Ascending aorta (tissue), 2 donors: ENCODE results near the gene PDCD7. TPM values are rescaled to one million over a fixed set of nuclear protein-coding genes. Genes with fewer than 3 reads are reported as not detected.

ENCODE experiments used
- DNase-seq, 2 donors: peaks; one replicate each; pipeline ENCODE4 v3.0.0-alpha.2; 2019; ENCODE audit warnings: low spot score in 2 of 2
- H3K27ac ChIP-seq, 2 donors: fragments of 200-600 bp; sonication (generic); one replicate each; pipeline ENCODE4 v1.5.1; 2016 to 2017; ENCODE audit warnings: mild to moderate bottlenecking in 1 of 2
- H3K27me3 ChIP-seq: fragments of 200-600 bp; sonication (generic); one replicate; pipeline ENCODE4 v1.5.1; 2017
- H3K36me3 ChIP-seq, 2 donors: fragments of 200-600 bp; sonication (generic); one replicate each; pipeline ENCODE4 v1.5.1; 2016
- H3K4me1 ChIP-seq, 2 donors: fragments of 200-600 bp; sonication (generic); one replicate each; pipeline ENCODE4 v1.5.1; 2016 to 2017; ENCODE audit warnings: mild to moderate bottlenecking in 1 of 2
- H3K4me3 ChIP-seq, 2 donors: fragments of 200-600 bp; sonication (generic); one replicate each; pipeline ENCODE4 v1.5.1; 2016 to 2017; ENCODE audit warnings: mild to moderate bottlenecking in 1 of 2
- H3K9me3 ChIP-seq, 2 donors: fragments of 200-600 bp; sonication (generic); one replicate each; pipeline ENCODE4 v1.5.1; 2016
- CTCF ChIP-seq, 3 experiments: fragments of 200-600 bp in 2 of 3; fragments of 450-650 bp in 1 of 3; sonication (generic) in 2 of 3; IDR thresholded peaks; one replicate each; pipeline ENCODE4 v1.5.1; 2016 to 2019; ENCODE audit warnings: antibody characterized with exemption in 3 of 3, mild to moderate bottlenecking in 1 of 3, moderate library complexity in 1 of 3
- intact Hi-C: fragments of 100-400 bp; cut with DNase I; formaldehyde crosslinking; loops from one replicate; pipeline ENCODE4 v1.15.1; 2023
- total RNA-seq: library from RNA; depleted of rRNA; stranded (reverse); fragments of >200 nt; gene quantifications from one replicate; pipeline ENCODE4 v1.1.0, GENCODE V29; 2016

PDCD7 gene
- total RNA-seq, 1 donor from 2014 or later, result 9.2 TPM

- DNase-seq, result no peak
- H3K4me1 ChIP-seq, result peaks cover 55 to 84% of the 10 kb centered on the region in 2 donors
- TF ChIP-seq CTCF (IDR thresholded peaks at IDR 0.05), result no peak
- H3K36me3 ChIP-seq, result no peaks in the 10 kb centered on the region
- intact Hi-C loops, result no loop called here
- peak overlapping the region; percentile 96 to 98 for H3K27ac ChIP-seq
- no peaks in the 10 kb centered on the region for H3K9me3 ChIP-seq
- no peak overlapping the region for H3K4me3 ChIP-seq
- no peaks in the 10 kb centered on the region for H3K27me3 ChIP-seq
Observed at GRCh38 chr15:65086680-65087111, 46.9 kb downstream of the PDCD7 start.

- intact Hi-C loops, result no loop called here
Observed at GRCh38 chr15:65085990-65086679, 47.5 kb downstream of the PDCD7 start.

GRCh38 chr15:65085207-65085753 is 48.3 kb downstream of the PDCD7 start:
- no peak overlapping the region for H3K4me3 ChIP-seq
- peak overlapping the region; percentile 96 to 98 for H3K27ac ChIP-seq
- no peak for TF ChIP-seq CTCF (IDR thresholded peaks at IDR 0.05)
- no peaks in the 10 kb centered on the region for H3K36me3 ChIP-seq
- DNase-seq, result no peak
- no peaks in the 10 kb centered on the region for H3K27me3 ChIP-seq
- H3K9me3 ChIP-seq, result no peaks in the 10 kb centered on the region
- intact Hi-C loops, result no loop called here
- H3K4me1 ChIP-seq, result peaks cover 58 to 80% of the 10 kb centered on the region in 2 donors

More at GRCh38 chr15:65085990-65086679, 47.5 kb downstream of the PDCD7 start:
- Histone ChIP-seq H3K27me3 (no peaks in the 10 kb centered on the region), H3K4me3 (no peak overlapping the region), H3K9me3 (no peaks in the 10 kb centered on the region), H3K27ac (peak overlapping the region; percentile 96 to 98), H3K4me1 (peaks cover 56 to 82% of the 10 kb centered on the region in 2 donors), H3K36me3 (no peaks in the 10 kb centered on the region)
- TF ChIP-seq CTCF (IDR thresholded peaks at IDR 0.05), result peak in 1 of 3 experiments; percentile 27
- no peak for DNase-seq

- Histone ChIP-seq H3K27me3 (no peaks in the 10 kb centered on the region), H3K4me1 (peaks cover 58 to 76% of the 10 kb centered on the region in 2 donors), H3K9me3 (no peaks in the 10 kb centered on the region), H3K36me3 (no peaks in the 10 kb centered on the region), H3K4me3 (no peak overlapping the region), H3K27ac (peak overlapping the region; percentile 96 to 98)
- intact Hi-C loops, result no loop called here
- DNase-seq, result no peak
- TF ChIP-seq CTCF (IDR thresholded peaks at IDR 0.05), result no peak
Observed at GRCh38 chr15:65084500-65085206, 49.0 kb downstream of the PDCD7 start.

GRCh38 chr15:65083262-65083701 is 50.3 kb downstream of the PDCD7 start:
- intact Hi-C loops, result loop anchor here (1.0 kb wide), 1 partner anchor 29 kb away; no protein-coding TSS in a partner anchor
- Histone ChIP-seq H3K9me3 (no peaks in the 10 kb centered on the region), H3K27me3 (no peaks in the 10 kb centered on the region), H3K4me1 (peaks cover 46 to 67% of the 10 kb centered on the region in 2 donors), H3K27ac (peak overlapping the region; percentile 96 to 98), H3K36me3 (no peaks in the 10 kb centered on the region), H3K4me3 (no peak overlapping the region)
- DNase-seq, result no peak
- TF ChIP-seq CTCF (IDR thresholded peaks at IDR 0.05), result peak in 2 of 3 experiments; percentile 36 to 56
